ENCODE measurements around the gene SPACA7.

SPACA7 gene, protein sequence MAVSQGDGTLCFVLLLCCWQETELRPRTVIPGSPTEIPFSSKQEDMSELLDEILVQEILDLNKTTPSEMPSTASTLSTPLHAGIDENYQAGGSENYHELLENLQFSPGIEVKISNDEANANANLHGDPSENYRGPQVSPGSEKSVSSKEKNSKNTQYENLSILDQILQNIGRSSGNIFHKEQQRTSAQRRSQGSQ

DNA sequence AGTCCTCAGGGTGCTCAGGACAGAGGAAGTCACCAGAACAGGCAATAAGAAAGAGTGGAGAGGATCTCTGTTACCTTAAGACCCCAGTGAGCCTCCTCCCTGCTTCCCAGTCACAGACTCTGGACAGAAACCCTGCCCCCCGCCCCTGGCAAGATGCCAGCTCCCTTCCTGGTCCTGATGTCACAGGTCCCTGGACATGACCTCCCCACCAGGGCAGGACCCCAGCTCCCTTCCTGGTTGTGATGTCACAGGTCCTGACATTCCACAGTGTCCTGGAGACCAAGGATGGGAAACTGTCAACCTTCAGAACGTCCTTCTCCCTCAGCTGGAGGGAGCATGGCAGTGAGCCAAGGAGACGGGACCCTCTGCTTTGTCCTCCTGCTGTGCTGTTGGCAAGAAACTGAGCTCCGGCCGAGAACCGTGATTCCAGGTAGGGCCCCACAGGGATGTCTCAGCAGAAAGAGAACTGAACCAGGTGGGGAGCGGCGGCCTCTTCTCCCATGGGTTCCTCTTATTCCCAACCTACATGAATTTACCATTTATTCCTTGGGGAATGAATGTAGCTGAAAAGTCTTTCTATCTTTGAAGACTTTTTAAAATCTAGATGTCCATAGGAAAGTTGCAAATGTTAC, at the start of gene SPACA7:
Gene SPACA7, plus strand, starts transcription at position 306 of the 632 bp plus-strand sequence. Its CDS starts 31 bp downstream, at position 337.
- DNase-seq (ENCODE audit: low spot score): no peak

DNA sequence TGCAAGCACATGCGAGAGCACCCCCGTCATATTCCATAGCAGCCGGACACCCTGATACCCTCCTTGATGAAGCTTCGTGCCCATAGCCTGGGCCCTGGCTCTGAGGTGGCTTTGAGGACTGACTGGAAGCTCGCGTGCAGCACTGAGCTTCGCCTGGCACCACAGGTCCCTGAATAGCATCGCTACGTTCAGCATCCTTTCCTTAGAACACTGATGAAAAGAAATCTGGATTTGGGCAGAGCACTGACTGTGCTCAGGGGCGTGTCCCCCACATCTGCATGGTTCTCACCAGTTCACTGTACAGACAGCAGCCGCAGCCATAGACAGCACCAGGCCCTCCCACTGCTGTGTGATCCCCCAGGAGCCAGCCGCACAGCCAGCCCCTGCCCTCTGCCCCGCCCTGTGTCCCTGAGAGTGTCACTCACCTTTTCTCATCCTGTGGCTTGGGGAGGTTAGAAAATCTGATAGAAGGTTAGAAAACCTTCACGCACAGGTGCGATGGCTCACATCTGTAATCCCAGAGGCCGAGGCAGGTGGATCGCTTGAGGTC, 49.3 kb upstream of the SPACA7 start:
- no peak for DNase-seq (ENCODE audit: low spot score)

DNA sequence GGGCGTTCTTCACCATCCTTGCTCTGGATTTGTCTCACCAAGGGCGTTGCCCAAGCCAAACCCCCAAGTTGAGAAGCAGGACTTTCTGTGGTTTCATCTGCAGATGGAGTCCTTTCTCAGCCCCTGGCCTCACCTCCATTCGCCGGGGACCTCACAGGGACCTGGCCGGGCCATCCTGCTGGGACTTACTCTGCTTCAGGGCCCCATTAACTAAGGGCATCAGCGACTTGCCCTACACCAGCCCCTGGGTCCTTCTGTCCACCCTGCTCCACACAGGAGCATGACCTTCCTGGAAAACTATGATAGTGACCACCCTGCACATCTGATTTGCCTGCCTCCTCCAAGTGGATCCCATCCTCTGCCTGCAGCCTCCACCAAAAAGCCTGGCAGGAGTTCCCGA, 47.2 kb upstream of the SPACA7 start:
- DNase-seq (ENCODE audit: low spot score): no peak

DNA sequence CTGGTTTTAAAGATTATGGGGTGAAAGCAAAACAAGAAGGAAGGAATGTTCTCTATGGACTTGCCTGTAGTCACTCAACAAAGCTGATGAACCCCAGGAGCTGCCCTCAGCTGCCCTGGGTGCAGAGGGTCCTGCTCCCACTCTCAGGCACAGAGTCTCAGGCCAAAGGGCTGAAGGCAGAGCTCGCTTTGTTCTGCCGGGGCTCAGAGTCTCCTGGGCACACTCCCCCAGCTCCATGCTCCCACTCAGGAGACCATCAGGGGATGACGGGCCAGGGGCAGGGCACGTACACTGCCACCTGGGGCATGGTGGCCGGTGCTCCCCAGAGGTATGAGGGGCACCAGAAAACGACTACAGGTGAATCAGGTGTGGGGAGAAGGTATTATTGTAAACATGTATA, 46.8 kb upstream of the SPACA7 start:
- DNase-seq (ENCODE audit: low spot score): no peak

DNA sequence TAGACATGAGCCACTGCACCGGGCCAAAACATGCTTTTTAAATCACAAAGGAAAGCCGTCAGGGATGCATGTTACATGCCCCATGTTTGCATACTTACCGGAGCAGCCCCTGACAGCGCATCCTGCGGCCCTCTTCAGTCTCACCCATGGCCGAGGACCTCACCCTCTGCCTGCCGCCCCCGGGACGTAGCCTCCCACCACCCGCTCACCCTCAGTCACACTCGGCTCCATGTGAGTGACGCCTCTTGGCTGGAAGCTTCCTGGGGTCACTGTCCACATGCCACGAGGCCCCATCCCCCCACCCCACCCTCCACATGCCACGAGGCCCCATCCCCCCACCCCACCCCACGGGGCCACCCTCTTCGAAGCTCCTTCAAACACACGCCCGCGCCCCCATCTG, 46.1 kb upstream of the SPACA7 start:
- DNase-seq (ENCODE audit: low spot score): no peak

DNA sequence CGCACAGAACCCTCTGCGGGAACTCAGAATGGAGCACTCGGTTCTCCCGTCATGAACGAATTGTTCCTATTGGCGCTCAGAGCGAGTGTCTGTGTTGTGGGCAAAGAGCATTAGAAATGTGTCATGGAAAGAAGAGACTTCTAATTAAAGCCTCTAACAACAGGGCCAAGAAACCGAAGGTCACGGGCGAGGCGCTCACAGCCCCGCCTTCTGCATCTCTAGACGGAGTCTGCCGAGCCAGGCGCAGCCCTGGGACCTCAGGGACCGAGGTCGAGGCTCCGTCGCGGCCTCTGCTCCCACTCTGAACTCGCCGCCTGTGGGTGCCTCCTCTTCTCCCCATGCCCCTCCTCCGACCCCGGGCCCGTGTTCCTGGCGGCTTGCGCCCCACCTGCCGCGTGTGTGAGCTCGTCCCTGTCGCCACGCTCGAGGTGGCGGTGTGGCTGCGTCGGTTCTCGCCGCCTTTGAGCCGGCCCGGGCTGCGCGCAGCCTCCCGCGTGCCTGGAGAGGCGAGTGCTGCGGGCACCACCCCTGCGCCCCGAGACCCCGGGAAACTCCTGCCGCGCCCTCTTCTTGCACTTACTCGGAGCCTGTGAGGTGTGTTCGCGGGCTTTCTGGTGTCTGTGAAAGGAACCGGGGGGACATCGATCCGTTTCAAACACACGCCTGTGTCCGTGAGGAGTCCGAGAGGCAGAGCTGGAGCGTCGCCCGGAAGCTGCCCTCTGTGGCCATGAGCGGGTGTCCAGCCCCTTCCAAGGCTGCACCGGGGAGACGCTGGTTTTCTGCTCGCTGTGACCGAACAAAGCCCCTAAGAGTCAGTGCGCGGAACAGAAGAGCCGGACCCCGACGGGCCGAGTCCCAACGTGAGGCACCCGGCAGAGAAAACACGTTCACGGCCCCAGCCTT, 45.4 kb upstream of the SPACA7 start:
- no peak for DNase-seq (ENCODE audit: low spot score)

DNA sequence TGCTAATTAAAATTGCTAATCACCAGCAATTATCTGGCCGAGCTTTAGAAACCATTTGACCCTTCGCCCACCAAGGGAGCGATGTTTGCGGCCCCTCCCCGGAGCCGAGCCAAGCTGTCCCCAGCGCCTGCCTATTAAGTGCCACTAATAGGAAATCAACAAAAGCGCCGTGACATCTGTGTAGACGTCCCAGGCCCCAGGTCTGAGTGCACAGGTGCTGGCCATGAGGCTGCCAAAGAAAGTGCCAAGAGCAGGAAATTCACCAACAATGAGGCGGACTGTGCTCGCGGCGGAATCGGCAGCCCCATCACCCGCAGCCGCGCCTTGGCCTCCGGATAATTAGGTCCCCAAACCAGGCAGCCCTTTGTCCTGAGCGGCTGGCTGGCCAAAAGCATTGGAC, 44.5 kb upstream of the SPACA7 start:
- no peak for DNase-seq (ENCODE audit: low spot score)

DNA sequence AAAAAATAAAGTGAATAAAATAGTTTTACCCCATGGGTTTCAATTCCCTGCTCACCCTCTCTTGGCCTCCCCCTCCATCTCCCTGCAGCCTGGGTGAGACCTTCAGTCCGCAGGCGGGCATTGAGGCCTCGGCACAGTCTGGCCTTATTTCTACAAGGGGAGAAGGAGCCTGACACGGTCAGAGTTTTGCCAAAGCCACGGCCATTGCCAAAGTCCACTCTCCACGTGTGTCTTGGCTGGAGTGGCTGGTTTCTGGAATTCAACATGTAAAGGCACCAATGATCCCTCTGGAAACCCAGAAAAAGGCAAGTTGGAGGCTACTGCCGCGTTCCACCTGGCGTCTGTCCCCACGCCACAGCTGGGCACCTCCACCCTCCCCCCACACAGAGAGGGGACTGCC, 43.4 kb upstream of the SPACA7 start:
- DNase-seq (ENCODE audit: low spot score): no peak

DNA sequence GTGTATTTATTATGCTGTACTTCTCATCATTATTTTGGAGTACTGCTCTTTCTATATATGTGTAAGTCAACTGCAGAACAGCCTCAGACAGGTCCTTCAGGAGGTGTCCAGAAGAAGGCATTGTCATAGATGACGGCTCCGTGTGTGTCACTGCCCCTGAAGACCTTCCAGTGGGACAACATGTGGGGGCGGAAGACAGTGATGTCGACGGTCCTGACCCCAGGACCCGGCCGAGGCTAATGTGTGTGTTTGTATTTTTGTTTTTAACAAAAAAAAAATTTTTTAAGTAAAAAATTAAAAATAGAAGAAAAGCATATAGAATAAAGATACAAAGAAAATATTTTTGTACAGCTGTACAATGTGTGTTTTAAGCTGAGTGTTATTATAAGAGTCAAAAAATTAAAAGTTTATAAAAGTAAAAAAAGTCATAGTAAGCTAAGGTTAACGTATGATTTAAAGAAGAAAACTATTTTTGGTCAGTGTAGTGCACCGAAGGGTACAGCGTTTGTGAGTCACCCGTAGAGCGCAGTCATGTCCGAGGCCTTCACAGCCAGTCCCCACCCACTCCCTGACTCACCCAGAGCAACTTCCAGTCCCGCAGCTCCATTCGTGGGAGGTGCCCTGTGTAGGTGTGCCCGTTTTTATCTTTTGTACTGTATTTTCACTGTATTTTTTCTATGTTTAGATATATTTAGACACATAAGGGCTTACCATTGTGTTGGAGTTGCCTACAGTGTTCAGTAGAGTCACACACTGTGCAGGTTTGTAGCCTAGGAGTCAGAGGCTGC, 42.2 kb upstream of the SPACA7 start:
- no peak for DNase-seq (ENCODE audit: low spot score)

DNA sequence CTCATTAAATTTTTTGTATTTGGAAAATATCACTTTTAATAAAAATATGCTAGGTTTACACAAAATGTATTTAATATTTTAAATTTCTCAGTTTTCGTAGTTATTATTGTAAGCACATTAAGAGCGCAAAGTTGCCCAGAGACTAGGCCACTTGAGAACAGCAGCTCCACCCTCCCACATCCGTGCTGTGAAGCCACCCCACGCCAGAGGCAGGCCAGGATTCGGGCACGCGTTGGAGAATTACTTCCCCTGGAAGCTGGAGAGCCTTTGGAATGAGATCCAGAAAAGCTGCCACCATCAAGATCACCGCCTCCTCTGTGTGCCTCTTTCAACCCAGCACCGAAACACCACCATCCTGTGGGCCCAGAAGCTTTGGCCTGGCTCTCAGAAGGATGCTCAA, 41.0 kb upstream of the SPACA7 start:
- no peak for DNase-seq (ENCODE audit: low spot score)

DNA sequence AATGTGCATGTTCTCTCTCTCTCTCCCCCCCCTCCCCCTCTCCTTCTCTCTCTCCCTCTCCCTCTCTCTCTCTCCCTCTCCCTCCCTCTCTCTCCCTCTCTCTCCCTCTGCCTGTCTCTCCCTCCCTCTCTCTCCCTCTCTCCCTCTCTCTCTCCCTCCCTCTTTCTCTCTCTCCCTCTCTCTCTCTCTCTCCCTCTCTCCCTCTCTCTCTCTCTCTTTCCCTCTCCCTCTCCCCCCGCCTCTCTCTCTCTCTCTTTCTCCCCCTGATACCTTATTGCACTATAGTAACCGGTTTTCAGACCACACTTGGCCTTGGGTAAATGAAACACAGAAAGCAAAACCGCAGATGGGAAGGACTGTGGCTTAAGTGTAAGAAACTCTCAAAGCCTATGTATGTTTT, 34.7 kb upstream of the SPACA7 start:
- DNase-seq (ENCODE audit: low spot score): no peak

DNA sequence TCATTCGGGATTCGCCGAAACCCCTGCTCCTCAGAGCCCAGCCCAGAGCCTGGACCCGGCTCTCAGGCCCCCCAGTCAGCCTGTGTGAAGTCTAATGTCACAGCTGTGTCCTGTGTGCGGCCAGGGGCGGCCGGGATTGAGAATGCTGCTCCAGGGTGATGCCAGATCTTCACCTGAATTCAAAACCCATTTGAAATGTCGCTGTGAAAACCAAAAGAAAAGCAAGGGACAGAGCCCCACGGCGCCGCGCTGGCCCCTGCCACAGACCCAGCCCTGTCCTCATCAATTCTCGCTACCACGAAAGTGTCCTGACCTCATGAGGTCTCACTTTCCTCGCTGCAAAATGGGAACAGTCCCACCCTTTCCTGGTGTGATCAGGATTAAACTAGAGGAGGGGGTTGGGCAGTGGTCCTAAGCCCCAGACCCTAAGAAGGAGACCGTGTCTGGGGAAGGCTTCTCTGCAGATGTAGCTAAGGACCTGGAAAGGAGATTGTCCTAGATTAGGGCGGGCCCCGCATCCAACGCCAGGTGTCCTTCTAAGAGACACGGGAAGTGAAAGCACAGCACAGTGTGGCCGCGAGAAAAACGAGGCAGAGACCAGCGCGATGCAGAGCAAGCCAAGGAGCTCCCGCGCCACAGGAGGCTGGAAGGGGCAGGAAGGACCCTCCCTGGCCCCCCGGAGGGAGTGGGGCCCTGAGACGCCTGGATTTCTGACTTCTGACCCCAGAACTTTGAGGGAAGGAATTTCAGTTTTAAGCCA, 34.0 kb upstream of the SPACA7 start:
- no peak for DNase-seq (ENCODE audit: low spot score)

DNA sequence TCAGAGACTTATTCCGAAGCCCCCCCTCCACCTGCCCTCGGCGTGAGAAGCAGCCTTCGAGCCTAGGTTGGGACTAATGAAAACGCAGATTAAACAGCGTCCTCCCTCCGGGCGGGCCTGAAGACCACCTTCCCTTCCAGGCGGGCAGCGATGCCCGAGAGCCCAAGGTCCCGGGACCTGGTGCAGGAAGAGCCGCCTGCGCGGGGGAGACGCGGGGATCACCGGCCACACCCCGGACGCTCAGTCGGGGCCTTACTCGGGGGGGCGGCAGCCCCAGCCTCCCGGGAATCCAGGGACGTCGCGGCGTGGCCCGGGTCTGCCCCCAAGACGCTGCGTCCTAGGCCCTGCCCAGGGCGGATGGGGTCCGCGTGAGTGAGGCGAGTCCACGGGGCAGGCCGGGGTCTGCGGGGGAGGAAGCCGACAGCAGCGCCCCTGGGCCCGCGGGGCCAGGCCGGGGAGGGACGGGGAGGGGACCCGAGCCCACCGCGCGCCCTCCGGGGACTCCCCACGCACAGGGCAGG, 33.3 kb upstream of the SPACA7 start:
- no peak for DNase-seq (ENCODE audit: low spot score)

DNA sequence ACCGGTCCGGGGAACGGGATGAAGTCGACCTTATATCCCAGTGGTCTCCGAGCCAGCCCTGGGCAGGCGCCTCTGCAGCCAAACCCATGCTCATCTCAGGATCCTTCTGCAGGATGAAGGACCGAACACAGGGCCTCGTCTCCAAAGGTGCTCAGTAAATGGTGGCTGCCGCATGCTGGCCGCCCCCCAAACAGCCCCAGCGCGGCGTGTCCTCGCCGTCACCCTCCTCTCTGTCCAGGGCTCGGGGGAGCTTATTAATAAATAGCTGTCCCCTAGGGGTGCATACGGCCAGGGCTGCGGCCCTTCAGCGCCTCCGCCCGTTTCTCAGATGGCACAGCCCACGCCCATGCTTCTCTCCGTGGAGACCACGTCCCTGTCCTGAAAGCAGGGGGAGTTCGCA, 32.6 kb upstream of the SPACA7 start:
- DNase-seq (ENCODE audit: low spot score): no peak

DNA sequence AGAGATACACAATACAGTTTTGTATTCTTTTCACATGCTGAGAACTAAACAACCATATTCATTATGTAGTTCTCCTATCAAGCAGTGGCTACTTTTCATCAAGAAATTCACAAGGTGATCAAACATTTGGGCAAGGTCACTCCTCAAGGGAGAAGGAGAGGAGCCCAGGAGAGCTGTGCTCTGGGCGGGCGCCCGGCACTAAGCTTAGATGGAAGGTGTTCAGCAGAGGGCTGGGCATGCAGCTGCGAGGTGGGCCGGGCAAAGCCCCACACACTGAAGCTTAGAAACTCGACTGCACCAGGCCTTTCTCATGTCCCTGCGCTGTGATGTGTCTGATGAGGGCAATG, 30.4 kb upstream of the SPACA7 start:
- no peak for DNase-seq (ENCODE audit: low spot score)

DNA sequence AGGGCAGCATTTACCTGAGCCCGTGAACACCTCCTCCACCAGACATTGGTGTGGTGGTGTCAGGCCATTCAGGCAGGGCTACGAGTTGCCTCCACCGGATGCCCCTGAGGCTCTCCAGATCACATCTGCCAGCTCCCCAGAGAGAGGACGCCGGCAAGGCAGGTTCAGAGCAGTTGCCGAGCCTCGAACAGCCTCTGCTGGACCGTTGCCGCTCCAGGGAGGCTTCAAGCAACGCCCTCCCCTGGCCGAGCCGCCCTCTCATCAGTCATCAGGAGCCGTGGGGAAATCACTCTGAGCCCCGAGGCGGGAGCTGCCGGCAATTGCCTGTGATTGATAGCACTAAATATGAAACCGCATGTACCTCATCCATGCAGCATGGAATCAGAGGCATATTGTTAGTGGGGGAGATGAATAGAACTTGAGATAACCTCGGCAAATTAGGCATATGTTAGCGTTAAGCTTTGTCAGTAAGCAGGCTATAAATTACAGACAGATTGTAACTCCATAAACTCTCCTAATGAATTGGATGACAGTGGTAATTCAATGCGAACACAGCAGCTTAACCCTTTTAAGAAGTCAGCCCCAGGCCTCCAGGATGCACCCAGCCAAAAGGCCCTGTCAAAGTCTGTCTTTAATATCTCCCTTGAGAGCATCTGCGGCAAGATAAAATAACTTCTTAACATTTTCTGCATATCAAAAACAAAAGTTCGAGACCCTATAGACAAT, 29.8 kb upstream of the SPACA7 start:
- DNase-seq (ENCODE audit: low spot score): no peak

DNA sequence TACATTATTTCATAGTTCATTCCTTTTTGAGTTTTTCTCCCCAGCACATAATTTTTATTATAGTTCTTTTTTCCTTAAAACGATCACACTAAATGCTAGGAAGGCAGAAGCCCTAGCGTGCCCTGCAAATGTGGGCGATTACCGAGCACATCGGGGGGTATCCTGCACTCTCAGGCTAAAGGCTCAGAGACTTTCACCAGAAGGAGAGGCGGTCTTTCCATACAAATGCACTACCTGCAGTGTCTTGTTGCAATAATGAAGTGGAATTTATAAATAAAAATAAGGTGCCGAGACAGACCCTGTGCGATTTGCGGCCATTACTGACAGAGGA, 29.3 kb upstream of the SPACA7 start:
- no peak for DNase-seq (ENCODE audit: low spot score)

DNA sequence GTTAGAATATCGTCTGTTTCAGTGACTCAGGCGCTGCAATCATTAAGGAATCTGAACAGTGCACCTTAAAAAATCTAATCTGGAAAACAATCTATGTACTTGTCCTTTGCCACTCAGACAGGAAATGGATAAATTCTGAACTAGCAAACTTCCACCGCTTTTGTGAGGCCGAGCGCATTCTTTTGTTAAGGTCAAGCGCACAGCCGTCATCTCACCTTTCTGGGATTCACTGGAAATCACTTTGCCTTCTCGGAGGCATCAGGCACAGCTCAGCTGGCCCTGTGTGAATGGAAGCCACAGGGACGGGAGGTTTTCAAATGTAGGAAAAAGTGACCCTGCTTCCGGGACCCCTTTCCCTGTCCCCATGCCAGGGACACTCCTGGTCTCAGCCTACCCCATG, 28.2 kb upstream of the SPACA7 start:
- DNase-seq (ENCODE audit: low spot score): no peak

DNA sequence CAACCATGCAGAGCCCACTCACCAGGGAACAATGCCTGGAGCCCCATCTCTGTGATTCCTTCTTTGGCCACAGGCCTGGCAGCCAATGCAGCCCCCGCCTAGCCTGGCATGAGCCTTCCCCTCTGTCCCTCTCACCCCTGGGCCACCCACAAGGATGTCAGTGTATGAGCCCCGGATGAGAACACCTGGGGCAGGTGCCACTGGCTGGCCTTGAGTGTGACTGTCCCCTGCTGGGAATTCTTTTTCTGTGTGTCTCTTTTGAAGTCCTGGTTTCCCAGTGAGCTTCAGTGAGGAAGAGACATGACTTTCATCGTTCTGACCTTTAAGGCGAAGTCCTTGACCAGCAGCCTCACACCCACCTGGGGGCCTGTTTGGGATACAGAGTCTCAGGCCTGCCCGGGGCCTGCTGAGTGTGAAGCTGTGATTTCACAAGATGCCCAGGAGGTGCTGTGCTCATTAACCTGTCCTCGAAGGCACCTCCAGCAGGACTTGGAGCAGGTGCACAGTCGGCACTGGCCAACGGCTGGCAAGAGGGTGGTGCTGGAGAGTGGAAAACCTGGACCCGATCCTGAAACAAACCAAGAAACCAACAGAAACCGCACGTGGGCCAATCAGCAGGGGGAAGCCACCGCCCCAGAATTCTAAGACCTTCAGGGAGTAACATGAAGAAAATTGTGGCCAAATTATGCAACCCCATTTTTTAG, 27.4 kb upstream of the SPACA7 start:
- no peak for DNase-seq (ENCODE audit: low spot score)

DNA sequence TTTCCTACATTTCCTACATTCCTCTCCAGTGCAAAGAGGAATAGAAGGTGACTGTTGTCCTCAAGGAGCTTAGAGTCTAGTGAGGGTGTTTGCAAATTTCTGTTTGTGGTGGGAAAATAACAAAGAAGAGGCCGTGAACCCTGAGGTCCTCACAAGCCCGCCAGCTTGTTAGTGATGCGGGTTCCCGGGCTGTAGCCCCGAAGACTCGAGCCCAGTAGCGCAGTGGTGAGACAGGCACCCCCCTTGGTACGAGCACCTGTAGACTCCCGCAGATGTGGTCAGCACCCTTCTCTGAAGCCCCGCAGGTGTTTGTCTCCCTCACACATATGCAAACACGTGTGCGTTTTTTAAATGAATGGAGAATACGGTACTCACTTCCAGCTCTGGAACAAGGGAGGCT, 26.5 kb upstream of the SPACA7 start:
- DNase-seq (ENCODE audit: low spot score): no peak

All from CD4-positive, alpha-beta T cell treated with Interleukin-15 for 4 hours (primary cell).